ENCODE results near the gene PTPN9. TPM values are rescaled to one million over a fixed set of nuclear protein-coding genes. Genes with fewer than 3 reads are reported as not detected.
A peak's percentile ranks its signal among the peaks of the same experiment; 100 is the strongest.
"Not testable (repeated sequence)": the region's sequence is repeated elsewhere in the genome, so short reads cannot be mapped to it uniquely, and the experiment has no call there.

Gene PTPN9
- total RNA-seq, 1 donor, result 7.2 TPM

- Histone ChIP-seq H3K4me1 (ENCODE audit: insufficient read depth, low read length) (no peaks in the 10 kb centered on the region), H3K27me3 (ENCODE audit: insufficient read depth, low read length) (no peaks in the 10 kb centered on the region), H3K9me3 (ENCODE audit: low read depth, low read length) (no peaks in the 10 kb centered on the region), H3K4me3 (ENCODE audit: low read length) (no peak overlapping the region)
These were observed 61.9 kb downstream of the PTPN9 start for GRCh38 chr15:75517233-75517632.

GRCh38 chr15:75508840-75509532, 70.1 kb downstream of the PTPN9 start:
- no peaks in the 10 kb centered on the region for H3K9me3 ChIP-seq (ENCODE audit: low read depth, low read length)
- no peak overlapping the region for H3K4me3 ChIP-seq (ENCODE audit: low read length)
- no peaks in the 10 kb centered on the region for H3K4me1 ChIP-seq (ENCODE audit: insufficient read depth, low read length)
- no peaks in the 10 kb centered on the region for H3K27me3 ChIP-seq (ENCODE audit: insufficient read depth, low read length)

- H3K27me3 ChIP-seq (ENCODE audit: insufficient read depth, low read length), result no peaks in the 10 kb centered on the region
These were observed 76.8 kb downstream of the PTPN9 start for GRCh38 chr15:75502360-75502759.

GRCh38 chr15:75493732-75494131, 85.4 kb downstream of the PTPN9 start:
- H3K4me1 ChIP-seq (ENCODE audit: insufficient read depth, low read length), result no peaks in the 10 kb centered on the region
- no peaks in the 10 kb centered on the region for H3K27me3 ChIP-seq (ENCODE audit: insufficient read depth, low read length)
- no peak overlapping the region for H3K4me3 ChIP-seq (ENCODE audit: low read length)
- no peaks in the 10 kb centered on the region for H3K9me3 ChIP-seq (ENCODE audit: low read depth, low read length)

More at GRCh38 chr15:75502360-75502759, 76.8 kb downstream of the PTPN9 start:
- Histone ChIP-seq H3K4me3 (ENCODE audit: low read length) (no peak overlapping the region), H3K4me1 (ENCODE audit: insufficient read depth, low read length) (no peaks in the 10 kb centered on the region), H3K9me3 (ENCODE audit: low read depth, low read length) (no peaks in the 10 kb centered on the region)

- no peak overlapping the region for H3K4me3 ChIP-seq (ENCODE audit: low read length)
- no peaks in the 10 kb centered on the region for H3K9me3 ChIP-seq (ENCODE audit: low read depth, low read length)
- H3K4me1 ChIP-seq (ENCODE audit: insufficient read depth, low read length), result no peaks in the 10 kb centered on the region
- no peaks in the 10 kb centered on the region for H3K27me3 ChIP-seq (ENCODE audit: insufficient read depth, low read length)
These were observed 95.2 kb downstream of the PTPN9 start for GRCh38 chr15:75483961-75484360.

- H3K9me3 ChIP-seq (ENCODE audit: low read depth, low read length); H3K4me1 ChIP-seq (ENCODE audit: insufficient read depth, low read length); H3K27me3 ChIP-seq (ENCODE audit: insufficient read depth, low read length); H3K4me3 ChIP-seq (ENCODE audit: low read length): not testable (repeated sequence)
These were observed 95.6 kb downstream of the PTPN9 start for GRCh38 chr15:75483556-75483955.

- H3K9me3 ChIP-seq (ENCODE audit: low read depth, low read length), result no peaks in the 10 kb centered on the region
- no peaks in the 10 kb centered on the region for H3K27me3 ChIP-seq (ENCODE audit: insufficient read depth, low read length)
- no peak overlapping the region for H3K4me3 ChIP-seq (ENCODE audit: low read length)
- no peaks in the 10 kb centered on the region for H3K4me1 ChIP-seq (ENCODE audit: insufficient read depth, low read length)
These were observed 96.0 kb downstream of the PTPN9 start for GRCh38 chr15:75483106-75483505.

- not testable (repeated sequence) for H3K4me3 ChIP-seq (ENCODE audit: low read length); H3K4me1 ChIP-seq (ENCODE audit: insufficient read depth, low read length); H3K27me3 ChIP-seq (ENCODE audit: insufficient read depth, low read length); H3K9me3 ChIP-seq (ENCODE audit: low read depth, low read length)
These were observed 98.7 kb downstream of the PTPN9 start for GRCh38 chr15:75480463-75480862.

GRCh38 chr15:75479670-75480069, 99.4 kb downstream of the PTPN9 start:
- H3K4me1 ChIP-seq (ENCODE audit: insufficient read depth, low read length), result no peaks in the 10 kb centered on the region
- H3K4me3 ChIP-seq (ENCODE audit: low read length), result no peak overlapping the region
- no peaks in the 10 kb centered on the region for H3K27me3 ChIP-seq (ENCODE audit: insufficient read depth, low read length)
- H3K9me3 ChIP-seq (ENCODE audit: low read depth, low read length), result no peaks in the 10 kb centered on the region

GRCh38 chr15:75477094-75477493, 102.0 kb downstream of the PTPN9 start:
- not testable (repeated sequence) for H3K27me3 ChIP-seq (ENCODE audit: insufficient read depth, low read length)

GRCh38 chr15:75468913-75469598, 110.1 kb downstream of the PTPN9 start:
- no peak overlapping the region for H3K4me3 ChIP-seq (ENCODE audit: low read length)
- H3K9me3 ChIP-seq (ENCODE audit: low read depth, low read length), result no peaks in the 10 kb centered on the region
- H3K27me3 ChIP-seq (ENCODE audit: insufficient read depth, low read length), result no peaks in the 10 kb centered on the region
- no peaks in the 10 kb centered on the region for H3K4me1 ChIP-seq (ENCODE audit: insufficient read depth, low read length)

More at GRCh38 chr15:75477094-75477493, 102.0 kb downstream of the PTPN9 start:
- not testable (repeated sequence) for H3K9me3 ChIP-seq (ENCODE audit: low read depth, low read length); H3K4me3 ChIP-seq (ENCODE audit: low read length); H3K4me1 ChIP-seq (ENCODE audit: insufficient read depth, low read length)

GRCh38 chr15:75460646-75461045, 118.5 kb downstream of the PTPN9 start:
- Histone ChIP-seq H3K4me1 (ENCODE audit: insufficient read depth, low read length) (peaks cover 10% of the 10 kb centered on the region), H3K27me3 (ENCODE audit: insufficient read depth, low read length) (no peaks in the 10 kb centered on the region), H3K4me3 (ENCODE audit: low read length) (no peak overlapping the region), H3K9me3 (ENCODE audit: low read depth, low read length) (no peaks in the 10 kb centered on the region)

- H3K27me3 ChIP-seq (ENCODE audit: insufficient read depth, low read length), result no peaks in the 10 kb centered on the region
- peaks cover 10% of the 10 kb centered on the region for H3K4me1 ChIP-seq (ENCODE audit: insufficient read depth, low read length)
- no peaks in the 10 kb centered on the region for H3K9me3 ChIP-seq (ENCODE audit: low read depth, low read length)
- no peak overlapping the region for H3K4me3 ChIP-seq (ENCODE audit: low read length)
These were observed 119.5 kb downstream of the PTPN9 start for GRCh38 chr15:75459581-75459980.

GRCh38 chr15:75456710-75457109, 122.4 kb downstream of the PTPN9 start:
- Histone ChIP-seq H3K9me3 (ENCODE audit: low read depth, low read length) (no peaks in the 10 kb centered on the region), H3K4me1 (ENCODE audit: insufficient read depth, low read length) (peaks cover 28% of the 10 kb centered on the region), H3K4me3 (ENCODE audit: low read length) (no peak overlapping the region), H3K27me3 (ENCODE audit: insufficient read depth, low read length) (no peaks in the 10 kb centered on the region)

GRCh38 chr15:75455982-75456531, 123.1 kb downstream of the PTPN9 start:
- peaks cover 28% of the 10 kb centered on the region for H3K4me1 ChIP-seq (ENCODE audit: insufficient read depth, low read length)

More at GRCh38 chr15:75455982-75456531, 123.1 kb downstream of the PTPN9 start:
- Histone ChIP-seq H3K9me3 (ENCODE audit: low read depth, low read length) (no peaks in the 10 kb centered on the region), H3K27me3 (ENCODE audit: insufficient read depth, low read length) (no peaks in the 10 kb centered on the region), H3K4me3 (ENCODE audit: low read length) (peak overlapping the region; percentile 60)

Data from mononuclear cell (primary cell).